HG02678 (cell line): ENCODE measurements around the gene SHH.

Experiments used
- ATAC-seq: cut with Tn5 transposase; IDR thresholded peaks from one replicate; pipeline ENCODE4 v1.9.1; 2021; ENCODE audit warnings: mild to moderate bottlenecking, moderate library complexity; ENCODE audit not compliant: unreplicated experiment

The SHH gene

GRCh38 chr7:155807789-155808548 lies 4.3 kb downstream of the SHH start:
- ATAC-seq: no peak

DNA sequence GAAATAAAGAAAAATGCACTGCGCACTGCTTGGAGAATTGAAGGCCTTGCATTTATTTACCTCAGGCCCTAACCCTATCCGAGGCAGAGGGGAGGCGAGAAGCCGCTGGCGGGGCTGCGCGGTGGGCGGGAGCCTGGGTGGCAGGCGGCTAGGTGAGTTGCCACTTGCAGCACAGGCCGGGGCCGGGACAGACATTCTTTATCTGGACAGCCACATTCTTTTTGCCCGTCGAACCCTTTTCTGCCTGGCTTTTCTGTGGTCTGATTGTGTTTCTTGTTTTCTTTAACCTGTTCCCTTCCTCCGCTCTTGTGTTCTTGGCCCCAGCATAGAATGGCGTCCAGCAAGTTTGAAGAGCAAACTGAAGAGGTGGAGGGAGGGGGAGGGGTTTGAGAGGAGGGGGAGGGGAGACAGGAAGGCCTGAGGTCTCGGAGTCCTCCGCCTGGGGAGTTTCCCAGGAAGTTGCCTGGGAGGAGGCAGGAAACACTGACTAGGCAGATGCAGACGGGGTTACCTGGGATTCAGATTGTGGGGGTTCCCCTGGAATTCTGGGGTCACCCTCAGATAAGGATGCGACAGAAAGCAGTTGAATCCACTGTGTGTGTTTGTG lies 5.1 kb downstream of the SHH start:
- ATAC-seq: no peak

DNA sequence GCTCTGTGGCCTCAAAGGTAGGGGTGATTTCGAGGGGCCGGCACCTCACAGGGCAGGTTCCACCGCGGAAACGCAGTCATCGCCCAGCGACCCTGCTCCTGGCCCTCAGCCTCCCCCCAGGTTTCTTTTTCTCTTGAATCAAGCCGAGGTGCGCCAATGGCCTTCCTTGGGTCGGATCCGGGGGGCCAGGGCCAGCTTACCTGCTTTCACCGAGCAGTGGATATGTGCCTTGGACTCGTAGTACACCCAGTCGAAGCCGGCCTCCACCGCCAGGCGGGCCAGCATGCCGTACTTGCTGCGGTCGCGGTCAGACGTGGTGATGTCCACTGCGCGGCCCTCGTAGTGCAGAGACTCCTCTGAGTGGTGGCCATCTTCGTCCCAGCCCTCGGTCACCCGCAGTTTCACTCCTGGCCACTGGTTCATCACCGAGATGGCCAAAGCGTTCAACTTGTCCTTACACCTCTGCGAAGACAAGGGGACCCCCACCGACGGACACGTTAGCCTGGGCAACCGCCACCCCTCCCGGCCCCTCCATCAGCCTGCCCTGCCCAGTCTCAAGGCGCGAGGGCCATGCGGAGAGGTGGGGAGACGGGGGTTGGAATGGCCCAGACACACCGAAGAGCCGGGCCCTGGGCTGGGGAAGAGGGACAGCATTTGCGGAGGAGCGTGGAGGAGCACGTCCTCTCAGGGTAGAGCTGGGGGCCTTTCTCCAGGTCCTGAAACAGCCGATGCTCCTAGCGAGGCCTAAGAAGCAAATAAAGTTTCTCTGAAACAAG lies 6.0 kb downstream of the SHH start:
- no peak for ATAC-seq

DNA sequence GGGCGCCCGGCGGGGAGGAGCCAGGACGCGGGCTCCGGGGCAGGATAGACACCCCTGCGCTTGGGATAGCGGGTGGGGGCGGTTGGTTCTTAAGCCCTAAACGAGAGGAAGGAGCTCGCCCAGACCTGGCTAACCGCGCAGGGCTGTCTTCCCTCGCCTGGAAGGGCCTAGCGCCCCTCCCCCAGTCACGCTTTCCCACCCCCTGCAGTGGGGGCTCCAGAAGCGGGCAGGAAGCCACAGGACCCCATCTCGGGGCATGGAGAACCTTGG lies 6.5 kb downstream of the SHH start:
- peak; percentile 4 for ATAC-seq

DNA sequence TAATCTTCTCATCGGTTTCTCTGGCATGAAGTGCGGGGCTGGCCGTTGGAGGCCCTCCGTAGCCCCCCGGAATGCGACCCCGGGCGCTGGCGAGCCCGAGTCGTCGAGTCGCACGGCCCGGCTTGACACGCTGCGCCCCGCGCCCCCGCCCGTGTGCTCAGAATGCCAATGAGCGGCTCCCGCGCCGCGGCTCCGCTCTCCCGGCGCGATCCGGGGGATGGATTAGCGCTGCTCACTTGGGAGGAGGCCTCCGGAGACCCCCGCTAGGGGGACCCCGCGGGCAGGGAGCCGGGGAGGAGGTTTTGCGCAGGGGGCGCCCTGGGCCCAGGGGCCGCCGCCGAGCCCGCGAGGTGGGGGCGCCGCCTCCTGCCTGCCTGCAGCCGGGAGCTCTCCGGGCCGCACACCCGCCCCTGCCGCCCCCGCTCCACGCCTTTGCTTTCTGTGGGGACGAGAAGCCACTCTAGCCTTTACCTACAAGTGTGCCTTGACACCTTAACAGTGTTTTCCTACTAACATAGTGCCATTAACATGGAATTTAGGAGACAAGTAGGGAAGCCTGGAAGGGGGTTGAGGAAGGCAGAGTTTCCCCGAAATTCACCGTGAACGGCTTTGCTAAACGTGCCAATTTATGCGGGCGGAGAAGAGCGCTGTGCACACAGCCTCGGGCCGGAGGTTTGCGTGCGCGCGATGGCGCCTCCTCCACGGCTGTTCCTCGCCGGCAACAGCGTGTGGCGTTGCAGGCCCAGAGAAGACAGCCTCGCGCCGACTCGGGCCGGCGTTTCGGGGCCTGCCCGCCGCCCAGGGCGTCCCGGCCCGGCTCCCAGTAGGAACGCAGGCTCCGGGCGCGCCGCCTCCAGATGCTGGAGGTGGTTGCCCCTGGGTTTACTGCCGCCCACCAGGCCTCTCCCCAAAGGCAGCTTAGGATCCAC lies 7.1 kb downstream of the SHH start:
- ATAC-seq: peak; percentile 50

GRCh38 chr7:155804431-155804831 lies 7.8 kb downstream of the SHH start:
- ATAC-seq: no peak

GRCh38 chr7:155803418-155804376 lies 8.6 kb downstream of the SHH start:
- no peak for ATAC-seq

DNA sequence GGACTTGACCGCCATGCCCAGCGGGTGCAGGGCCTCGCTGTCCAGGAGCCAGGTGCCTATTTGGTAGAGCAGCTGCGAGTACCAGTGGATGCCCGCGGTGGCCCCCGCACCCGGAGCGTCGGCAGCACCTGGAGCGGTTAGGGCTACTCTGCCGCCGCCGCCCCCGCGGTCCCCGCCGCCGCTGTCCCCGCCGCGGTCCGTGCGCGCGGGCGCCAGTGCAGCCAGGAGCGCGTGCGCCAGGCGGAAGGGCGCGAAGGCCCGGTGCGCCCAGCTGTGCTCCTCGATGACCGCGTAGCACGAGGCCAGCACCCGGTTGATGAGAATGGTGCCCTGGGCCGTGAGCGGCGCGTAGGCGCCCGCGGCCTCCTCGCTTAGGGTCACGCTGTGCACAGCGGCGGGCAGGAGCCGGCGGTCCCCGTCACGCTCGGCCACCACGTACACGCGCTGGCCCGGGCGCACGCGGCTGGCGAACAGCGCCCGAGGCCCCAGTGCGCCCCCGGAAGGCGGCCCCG lies 9.3 kb downstream of the SHH start:
- ATAC-seq: no peak

DNA sequence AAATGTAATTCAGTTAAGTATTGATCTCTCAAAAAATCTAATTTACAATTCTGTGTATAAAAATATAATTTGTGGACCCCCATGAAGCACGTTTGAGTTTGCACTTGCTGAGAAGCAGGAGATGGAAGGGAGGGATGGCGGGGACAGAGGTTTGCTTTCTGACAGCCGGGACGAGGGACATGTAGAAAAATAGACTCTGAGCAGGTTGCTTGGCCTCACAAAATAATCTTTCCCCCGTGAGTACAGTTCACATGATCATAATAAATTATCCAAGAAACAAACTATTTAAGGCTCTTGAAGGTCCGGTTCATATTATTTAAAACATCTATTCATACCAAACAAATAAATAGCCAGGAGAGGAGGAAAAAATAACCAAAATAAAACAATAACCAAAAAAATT lies 10.0 kb downstream of the SHH start:
- ATAC-seq: no peak

DNA sequence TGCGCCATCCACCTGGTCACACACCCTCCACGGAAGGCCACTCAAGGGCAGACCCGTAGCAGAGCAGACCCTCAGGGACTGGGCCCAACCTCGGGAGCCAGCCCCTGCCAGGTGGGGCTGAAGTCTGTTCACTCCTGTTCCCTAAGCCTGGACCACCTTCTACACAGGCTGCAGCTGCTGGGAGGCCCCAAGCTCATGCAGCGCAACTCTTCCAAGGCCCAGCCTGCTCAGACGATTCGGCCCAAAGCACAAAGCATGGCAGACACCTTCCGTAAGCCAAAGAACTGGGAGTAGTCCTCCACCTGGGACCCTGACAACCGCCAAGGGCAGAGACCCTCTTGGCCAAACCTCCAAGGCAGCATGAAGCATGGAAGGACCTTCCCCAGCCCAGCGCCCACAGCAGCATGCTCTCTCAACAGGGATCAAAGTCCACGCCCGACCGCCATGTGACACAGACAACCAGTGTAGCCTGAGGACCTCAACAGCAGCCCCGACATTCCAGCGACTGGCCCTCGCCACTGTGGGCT lies 11.5 kb downstream of the SHH start:
- ATAC-seq: no peak

DNA sequence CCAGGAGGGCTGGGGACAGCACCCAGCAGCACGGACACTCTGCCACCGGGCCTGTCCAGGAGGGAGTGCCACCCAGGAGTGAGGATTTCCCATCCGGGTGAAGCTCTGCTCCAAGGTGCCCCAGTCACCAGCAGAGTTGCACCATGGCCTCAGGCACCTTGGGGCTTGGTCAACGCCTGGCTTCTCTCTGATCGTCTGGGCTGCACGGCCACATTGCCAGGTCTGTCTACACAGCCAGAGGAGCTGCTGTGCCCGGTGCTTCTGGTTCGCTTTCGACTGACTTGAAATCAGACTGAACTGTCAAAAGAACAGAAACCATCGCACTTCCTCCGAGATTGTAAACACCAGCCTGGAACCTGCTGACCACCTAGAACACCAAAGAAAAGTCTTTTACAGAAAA lies 12.0 kb downstream of the SHH start:
- ATAC-seq: no peak

- ATAC-seq: no peak
Measured at GRCh38 chr7:155799514-155799913, 12.7 kb downstream of the SHH start.

- ATAC-seq: no peak
Measured at GRCh38 chr7:155798673-155799439, 13.4 kb downstream of the SHH start.

DNA sequence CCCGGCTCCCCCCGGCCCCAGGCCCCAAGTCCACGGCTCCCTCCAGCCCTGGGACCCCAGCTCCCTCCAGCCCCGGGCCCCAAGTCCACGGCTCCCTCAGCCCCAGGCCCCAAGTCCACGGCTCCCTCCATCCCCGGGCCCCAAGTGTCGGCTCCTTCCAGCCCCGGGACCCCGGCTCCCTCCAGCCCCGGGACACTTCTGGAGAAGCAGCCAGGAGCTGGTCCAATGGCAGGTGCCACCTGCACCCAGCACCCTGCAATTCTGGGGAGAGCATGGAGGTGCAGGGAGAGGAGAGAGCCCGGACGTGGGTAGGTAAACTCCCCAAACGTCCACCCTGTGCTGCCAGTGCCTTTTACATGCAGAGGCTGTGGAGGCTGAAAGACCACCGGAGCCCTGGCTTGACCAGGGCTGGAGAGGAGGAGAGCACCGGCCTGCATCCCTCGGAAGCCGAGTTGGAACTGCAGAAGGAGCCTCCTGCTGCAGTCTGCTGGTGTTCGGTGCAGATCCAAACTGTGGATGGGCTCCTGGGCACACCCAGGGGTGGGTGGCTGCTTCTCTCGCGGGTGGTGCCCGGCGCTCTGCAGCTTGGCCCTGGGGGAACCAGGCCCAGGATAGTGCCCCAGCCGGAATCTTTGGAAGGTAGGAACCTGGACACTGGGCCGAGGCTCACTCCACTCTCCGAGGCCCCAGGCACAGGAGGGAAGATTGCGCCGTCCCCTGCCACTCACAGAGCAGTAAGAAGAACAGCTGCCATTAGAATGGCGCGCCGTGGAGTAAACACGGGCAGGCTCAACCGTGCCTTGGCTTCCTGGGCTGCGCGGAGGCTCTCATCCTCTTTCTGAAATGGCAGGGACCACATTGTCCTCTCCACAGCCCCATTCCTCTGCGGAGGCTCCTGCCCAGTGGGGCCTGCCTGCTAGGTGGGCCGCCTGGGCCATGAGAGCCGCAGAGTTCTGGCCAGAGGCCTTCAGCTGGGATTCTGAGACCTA lies 14.7 kb downstream of the SHH start:
- no peak for ATAC-seq

DNA sequence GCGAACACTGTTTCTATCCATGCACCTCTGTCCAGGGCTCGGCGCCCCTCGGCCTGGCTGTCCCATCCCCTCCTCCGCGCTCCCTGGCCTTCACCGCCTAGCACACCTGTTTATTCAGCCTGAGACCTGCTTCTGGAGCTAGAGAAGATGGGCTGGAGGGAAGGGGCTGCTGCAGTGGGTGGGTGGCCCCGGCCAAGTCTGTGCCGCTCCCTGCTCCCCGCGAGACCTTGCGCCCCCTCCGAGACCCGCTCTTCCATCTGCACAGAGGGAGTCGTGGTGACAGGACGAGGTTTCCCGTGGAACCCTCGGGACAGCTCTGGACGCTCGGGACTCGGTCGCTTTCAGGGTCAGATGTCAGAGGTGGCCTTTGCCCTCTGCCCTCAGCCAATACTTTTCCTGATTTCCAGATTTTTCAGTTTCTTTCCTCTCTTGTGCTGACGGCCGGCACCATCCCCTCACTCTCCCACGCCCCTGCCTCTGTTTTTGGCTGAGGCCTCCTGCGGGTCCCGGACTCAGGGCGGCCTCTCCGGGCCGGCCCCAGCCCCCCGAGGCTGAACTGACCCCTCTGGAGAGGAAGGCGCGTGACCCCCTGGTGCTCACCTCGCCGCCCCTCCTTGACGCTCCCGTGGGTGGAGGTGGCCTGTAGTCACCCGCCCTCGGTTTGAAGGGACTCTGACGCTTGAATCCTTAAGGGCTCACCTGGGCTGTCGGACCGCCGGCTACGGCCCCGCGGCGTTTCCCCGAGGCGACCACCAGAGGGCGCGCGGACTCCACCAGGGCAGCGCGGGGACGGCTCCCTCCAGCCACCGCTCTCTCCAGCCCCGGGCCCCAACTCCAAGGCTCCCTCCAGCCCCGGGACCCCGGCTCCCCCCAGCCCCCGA lies 15.6 kb downstream of the SHH start:
- no peak for ATAC-seq

DNA sequence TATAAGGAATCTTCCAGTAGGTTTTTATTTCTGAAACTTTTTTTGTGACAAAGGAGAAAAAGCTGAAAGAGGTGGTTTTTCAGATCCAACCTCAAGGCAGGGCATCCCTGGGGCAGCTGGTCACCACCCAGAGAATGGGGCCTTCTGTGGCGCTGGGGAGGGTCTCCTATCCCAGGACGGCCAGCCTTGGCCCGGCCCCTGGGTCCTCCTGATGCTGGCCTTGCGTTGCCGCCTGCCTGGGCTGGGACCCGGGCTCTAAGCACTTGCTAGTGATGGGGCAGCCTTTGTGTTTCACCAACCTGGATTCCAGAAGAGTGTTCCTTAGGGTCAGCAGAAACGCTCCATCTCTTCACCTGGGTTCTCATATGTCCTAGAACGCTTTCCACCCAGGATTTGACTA lies 16.3 kb downstream of the SHH start:
- no peak for ATAC-seq

GRCh38 chr7:155795401-155795800 lies 16.9 kb downstream of the SHH start:
- no peak for ATAC-seq
